HCT116 (cell line): Measurements from ENCODE around the gene PAQR4.

Source experiments
- CTCF ChIP-seq, 3 experiments: fragments of 200-600 bp in 1 of 3; sonication (generic) in 1 of 3; IDR thresholded peaks in 2 of 3; conservative IDR thresholded peaks in 1 of 3; 2 replicates each; pipeline ENCODE4 v1.5.1; 2012 to 2017; ENCODE audit warnings: low read depth in 2 of 3, low read length in 2 of 3, antibody characterized with exemption in 1 of 3, borderline replicate concordance in 1 of 3, control low read depth in 1 of 3, mild to moderate bottlenecking in 1 of 3, mixed read lengths in 1 of 3, mixed run types in 1 of 3, moderate library complexity in 1 of 3; ENCODE audit not compliant: insufficient read depth in 1 of 3
- EZH2 ChIP-seq: fragments of 200-600 bp; sonication (generic); IDR thresholded peaks from 2 replicates; pipeline ENCODE4 v1.6.1; 2017; ENCODE audit warnings: antibody characterized with exemption, mixed run types
- TCF7L2 ChIP-seq: IDR thresholded peaks from 2 replicates; pipeline ENCODE4 v1.7.0; 2011; ENCODE audit warnings: borderline replicate concordance, inconsistent platforms; ENCODE audit not compliant: insufficient read depth, insufficient read length; ENCODE audit errors: extremely low read depth
- ZNF274 ChIP-seq: fragments of 200-500 bp; sonication (Bioruptor generic); IDR thresholded peaks from 2 replicates; pipeline ENCODE4 v1.6.1; 2014; ENCODE audit warnings: mild to moderate bottlenecking, low read depth, low read length, inconsistent platforms
- TF ChIP-seq, protein P1 (sequence below): IDR thresholded peaks from 2 replicates; pipeline ENCODE4 v1.6.1; 2012
- TF ChIP-seq, protein P2 (sequence below): IDR thresholded peaks from 2 replicates; pipeline ENCODE4 v1.6.1; 2011; ENCODE audit warnings: mild to moderate bottlenecking, low read length, moderate library complexity; ENCODE audit not compliant: insufficient replicate concordance; ENCODE audit errors: extremely low read depth

DNA sequence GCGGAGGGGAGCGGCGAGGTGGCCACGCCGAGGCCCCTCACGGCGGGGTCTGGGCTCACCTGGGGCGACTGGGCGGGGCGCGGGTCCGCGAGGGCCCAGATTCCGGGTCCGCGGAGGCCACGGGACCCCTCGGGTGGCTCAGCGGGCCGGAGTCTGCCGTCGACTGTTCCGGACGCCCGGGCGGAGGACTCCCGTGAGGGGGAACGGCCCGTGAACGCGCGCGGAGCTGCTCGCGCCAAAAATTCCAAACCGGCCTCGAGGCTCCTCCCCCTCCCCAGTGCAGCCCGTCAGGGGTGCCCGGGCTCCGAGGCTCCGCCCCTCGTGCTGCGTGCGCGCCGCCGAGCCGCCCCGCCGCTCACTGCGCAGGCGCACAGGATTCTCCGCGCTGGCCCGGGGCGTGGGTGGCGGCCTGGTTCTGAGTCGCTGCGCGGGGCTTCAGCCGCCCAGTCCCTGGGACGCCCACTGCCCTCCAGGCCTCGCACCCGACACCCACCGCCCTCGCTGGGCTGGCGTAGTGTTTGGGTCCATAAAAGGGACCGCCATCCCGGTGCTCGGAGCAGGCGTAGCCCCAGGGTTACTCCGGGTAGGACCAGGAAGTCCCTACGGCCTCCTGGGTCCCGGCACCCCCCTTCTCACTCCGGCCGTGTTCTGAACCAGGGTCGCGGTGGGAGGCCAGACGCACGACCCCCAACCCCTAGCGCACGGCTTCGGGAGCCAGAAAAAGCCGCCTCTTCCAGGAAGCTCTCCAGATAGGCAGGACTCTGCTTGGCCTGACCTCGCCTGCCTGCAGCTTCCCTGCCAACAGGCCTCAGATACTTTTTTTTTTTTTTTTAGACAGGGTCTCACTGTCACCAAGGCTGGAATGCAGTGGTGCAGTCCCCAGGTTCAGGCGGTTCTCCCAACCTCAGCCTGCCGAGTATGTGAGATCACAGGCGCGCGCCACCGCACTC is 11.4 kb downstream of the PAQR4 start, which contains the start of gene PKMYT1:
- no peak for TF ChIP-seq CTCF (IDR thresholded peaks at IDR 0.05 in 2 of 3, conservative IDR thresholded peaks at IDR 0.05 in 1 of 3; ENCODE audit: borderline replicate concordance in 1 of 3, insufficient read depth in 1 of 3, low read depth in 2 of 3, low read length in 2 of 3)
- TF ChIP-seq, protein P1, sequence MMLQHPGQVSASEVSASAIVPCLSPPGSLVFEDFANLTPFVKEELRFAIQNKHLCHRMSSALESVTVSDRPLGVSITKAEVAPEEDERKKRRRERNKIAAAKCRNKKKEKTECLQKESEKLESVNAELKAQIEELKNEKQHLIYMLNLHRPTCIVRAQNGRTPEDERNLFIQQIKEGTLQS: no peak
- no peak for TF ChIP-seq EZH2
- no peak for TF ChIP-seq ZNF274
- TF ChIP-seq TCF7L2: no peak
- TF ChIP-seq, protein P2, sequence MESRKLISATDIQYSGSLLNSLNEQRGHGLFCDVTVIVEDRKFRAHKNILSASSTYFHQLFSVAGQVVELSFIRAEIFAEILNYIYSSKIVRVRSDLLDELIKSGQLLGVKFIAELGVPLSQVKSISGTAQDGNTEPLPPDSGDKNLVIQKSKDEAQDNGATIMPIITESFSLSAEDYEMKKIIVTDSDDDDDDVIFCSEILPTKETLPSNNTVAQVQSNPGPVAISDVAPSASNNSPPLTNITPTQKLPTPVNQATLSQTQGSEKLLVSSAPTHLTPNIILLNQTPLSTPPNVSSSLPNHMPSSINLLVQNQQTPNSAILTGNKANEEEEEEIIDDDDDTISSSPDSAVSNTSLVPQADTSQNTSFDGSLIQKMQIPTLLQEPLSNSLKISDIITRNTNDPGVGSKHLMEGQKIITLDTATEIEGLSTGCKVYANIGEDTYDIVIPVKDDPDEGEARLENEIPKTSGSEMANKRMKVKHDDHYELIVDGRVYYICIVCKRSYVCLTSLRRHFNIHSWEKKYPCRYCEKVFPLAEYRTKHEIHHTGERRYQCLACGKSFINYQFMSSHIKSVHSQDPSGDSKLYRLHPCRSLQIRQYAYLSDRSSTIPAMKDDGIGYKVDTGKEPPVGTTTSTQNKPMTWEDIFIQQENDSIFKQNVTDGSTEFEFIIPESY: no peak
